Fibroblast of the aortic adventitia (primary cell): ENCODE results near the gene SLC4A8. TPM values are rescaled to one million over a fixed set of nuclear protein-coding genes. Genes with fewer than 3 reads are reported as not detected.

Source experiments
- DNase-seq: peaks from one replicate; pipeline ENCODE4 v3.0.0-alpha.2; 2010; ENCODE audit warnings: low read depth
- H3K4me3 ChIP-seq: 2 replicates; pipeline ENCODE4 v1.5.1; 2011; ENCODE audit warnings: low read depth, mild to moderate bottlenecking, control low read depth, low read length, moderate library complexity
- total RNA-seq: library from RNA; depleted of rRNA; stranded (reverse); fragments of >200 nt; gene quantifications from 2 replicates; pipeline ENCODE4 v1.2.3, GENCODE V29; 2012; ENCODE audit warnings: low replicate concordance
- TF ChIP-seq, protein P1 (sequence below): IDR thresholded peaks from 2 replicates; pipeline ENCODE4 v1.5.1; 2011; ENCODE audit warnings: mild to moderate bottlenecking, low read length, control low read depth, inconsistent platforms; ENCODE audit not compliant: insufficient read depth

SLC4A8 gene
- total RNA-seq, 1 donor = 8.4 TPM

DNA sequence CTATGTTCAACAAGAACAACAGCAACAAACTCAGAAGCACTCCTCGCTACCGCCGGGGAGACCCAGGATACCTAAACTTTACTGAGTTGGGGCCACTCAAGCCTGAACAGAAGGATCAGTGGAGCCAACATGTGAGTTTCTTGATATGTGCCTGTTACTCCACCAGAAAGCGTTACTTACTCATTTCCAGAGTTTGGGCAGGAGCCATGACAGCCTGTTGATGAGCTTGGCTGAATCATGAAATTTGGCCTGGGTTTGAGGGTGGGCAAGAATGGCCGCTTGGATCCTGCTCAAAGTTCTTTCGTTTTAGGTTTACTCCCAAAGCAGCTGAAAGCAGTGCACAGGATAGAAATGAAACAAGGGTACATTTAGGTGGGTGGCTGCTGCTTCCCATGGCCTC, 21.5 kb upstream of the SLC4A8 start:
- DNase-seq = peak; percentile 72
- no peak overlapping the region for H3K4me3 ChIP-seq
- TF ChIP-seq, protein P1, sequence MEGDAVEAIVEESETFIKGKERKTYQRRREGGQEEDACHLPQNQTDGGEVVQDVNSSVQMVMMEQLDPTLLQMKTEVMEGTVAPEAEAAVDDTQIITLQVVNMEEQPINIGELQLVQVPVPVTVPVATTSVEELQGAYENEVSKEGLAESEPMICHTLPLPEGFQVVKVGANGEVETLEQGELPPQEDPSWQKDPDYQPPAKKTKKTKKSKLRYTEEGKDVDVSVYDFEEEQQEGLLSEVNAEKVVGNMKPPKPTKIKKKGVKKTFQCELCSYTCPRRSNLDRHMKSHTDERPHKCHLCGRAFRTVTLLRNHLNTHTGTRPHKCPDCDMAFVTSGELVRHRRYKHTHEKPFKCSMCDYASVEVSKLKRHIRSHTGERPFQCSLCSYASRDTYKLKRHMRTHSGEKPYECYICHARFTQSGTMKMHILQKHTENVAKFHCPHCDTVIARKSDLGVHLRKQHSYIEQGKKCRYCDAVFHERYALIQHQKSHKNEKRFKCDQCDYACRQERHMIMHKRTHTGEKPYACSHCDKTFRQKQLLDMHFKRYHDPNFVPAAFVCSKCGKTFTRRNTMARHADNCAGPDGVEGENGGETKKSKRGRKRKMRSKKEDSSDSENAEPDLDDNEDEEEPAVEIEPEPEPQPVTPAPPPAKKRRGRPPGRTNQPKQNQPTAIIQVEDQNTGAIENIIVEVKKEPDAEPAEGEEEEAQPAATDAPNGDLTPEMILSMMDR = no peak

DNA sequence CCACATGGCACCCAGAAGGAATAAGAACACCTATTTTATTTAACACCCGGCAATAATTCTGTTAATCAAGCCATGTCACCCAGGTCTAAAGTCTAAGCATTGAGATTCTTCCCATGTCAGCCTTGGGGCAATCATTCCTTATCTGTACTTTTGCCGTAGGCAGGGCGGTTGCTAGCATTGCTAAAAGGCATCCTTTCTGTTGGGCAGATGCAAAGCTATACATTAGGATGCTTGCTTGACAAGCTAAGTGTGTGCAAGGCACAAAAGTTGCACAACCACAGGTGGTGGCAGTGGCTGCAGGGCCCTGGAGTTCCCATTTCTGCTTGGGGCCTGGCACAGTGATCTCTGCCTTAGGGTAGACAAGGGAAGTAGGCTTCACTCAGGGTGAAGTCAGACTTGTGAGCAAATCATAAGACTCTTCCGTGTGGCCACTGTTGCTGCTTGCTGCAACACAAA, 20.9 kb upstream of the SLC4A8 start:
- no peak for DNase-seq
- H3K4me3 ChIP-seq = no peak overlapping the region
- TF ChIP-seq, protein P1 = no peak

DNA sequence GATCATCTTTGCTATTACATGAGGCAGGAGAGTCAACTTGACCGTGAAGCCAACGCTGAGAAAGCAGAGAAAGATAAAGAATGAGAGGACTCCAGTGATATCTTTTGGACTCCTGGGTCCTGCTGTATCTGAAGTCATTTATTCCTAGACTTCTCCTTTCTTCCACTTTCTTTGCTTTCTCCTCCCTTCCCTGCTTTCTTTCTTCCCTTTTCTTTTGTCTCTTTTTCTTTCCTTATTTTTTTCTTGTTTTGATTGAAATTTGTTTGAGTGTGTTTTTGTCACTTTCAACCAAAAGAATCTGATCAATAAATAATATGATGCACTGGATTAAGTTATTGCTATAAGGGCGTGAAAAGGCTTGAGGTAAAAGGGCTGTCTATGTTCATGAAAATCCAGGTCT, 20.0 kb upstream of the SLC4A8 start:
- no peak overlapping the region for H3K4me3 ChIP-seq
- DNase-seq = no peak
- TF ChIP-seq, protein P1 = no peak

DNA sequence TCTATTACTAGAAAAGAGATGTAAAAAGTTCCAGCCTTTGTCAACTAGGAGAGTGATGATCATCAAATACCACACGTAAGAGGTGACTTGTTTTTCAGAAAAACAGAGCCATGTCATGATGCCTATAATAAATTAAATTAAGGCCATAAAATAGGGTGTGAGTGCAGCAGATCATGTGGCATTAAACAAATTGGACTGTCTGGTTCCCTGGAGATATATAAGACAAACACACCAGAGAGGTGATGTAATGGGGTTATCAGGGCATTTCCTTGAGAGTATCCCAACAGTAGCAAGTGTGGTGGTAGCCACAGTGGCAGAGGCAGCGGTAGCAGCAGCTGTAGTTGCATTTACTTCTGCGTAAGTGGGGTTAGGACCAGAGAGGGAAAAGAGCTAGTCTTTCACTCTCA, 18.8 kb upstream of the SLC4A8 start:
- no peak for DNase-seq
- no peak overlapping the region for H3K4me3 ChIP-seq
- TF ChIP-seq, protein P1 = no peak

DNA sequence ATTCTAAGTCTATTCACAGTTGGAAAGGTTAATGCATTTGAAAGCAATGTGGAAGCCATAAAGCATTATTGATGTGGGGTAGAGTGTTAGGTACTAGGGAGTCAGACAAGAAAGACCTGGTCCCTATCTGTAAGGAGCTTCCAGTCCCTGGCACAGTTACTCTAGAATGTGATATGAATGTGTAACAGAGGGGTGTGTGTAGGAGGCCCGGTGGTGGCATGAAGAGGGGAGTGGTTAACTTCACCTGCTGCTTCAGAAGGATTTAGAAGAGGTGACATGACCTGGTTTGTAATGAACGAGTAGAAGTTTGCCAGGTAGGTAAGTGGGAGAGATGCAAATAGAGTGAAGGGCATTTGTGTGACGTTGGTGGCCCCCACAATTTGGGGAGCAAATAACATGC, 18.3 kb upstream of the SLC4A8 start:
- TF ChIP-seq, protein P1 = no peak

DNA sequence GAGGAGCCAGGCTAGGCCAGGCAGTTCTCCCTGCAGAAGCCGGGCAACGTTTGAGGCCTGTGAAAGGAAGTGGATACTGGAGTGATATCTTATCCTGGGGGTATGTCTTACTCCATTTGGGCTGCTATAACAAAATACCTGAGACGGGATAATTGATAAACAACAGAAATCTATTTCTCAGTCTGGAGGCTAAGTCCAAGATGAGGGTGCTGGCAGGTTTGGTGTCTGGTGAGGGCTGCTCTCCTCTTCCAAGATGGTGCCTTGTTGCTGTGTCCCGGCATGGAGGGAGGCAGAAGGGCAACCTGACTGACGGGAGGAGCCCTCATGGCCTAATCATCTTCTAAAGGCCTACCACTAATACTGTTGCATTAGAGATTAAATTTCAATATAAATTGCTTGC, 17.8 kb upstream of the SLC4A8 start:
- DNase-seq = no peak
- H3K4me3 ChIP-seq = no peak overlapping the region
- TF ChIP-seq, protein P1 = no peak

More for the DNA sequence above, 18.3 kb upstream of the SLC4A8 start:
- DNase-seq = no peak
- no peak overlapping the region for H3K4me3 ChIP-seq

DNA sequence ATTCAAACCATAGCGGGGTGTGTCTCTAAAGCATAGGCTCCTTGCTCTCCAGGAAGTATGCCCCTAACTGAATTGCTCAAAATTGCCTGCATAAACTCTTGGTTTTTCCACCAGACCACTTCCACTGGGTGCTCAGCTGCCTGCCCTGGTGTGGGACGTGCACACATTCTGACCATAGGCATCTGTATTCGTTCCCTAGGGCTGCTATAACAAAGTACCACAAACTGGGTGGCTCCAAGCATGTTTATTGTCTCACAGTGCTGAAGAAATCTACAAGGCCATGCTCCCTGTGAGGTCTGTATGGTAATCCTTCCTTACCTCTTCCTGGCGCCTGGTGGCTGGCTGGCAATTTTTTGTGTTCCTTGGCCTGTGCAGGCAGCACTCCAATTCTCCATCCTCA, 17.0 kb upstream of the SLC4A8 start:
- DNase-seq = no peak
- H3K4me3 ChIP-seq = no peak overlapping the region
- TF ChIP-seq, protein P1 = no peak
